Parathyroid adenoma (tissue), 2 donors: ENCODE measurements around the gene RDH5.

Experiments
- H2AFZ ChIP-seq: fragments of 300-600 bp; sonication (generic); one replicate; pipeline ENCODE4 v1.7.0; 2017; ENCODE audit warnings: antibody characterized with exemption, mild to moderate bottlenecking
- H3K27ac ChIP-seq: fragments of 300-600 bp; sonication (generic); one replicate; pipeline ENCODE4 v1.7.0; 2017
- H3K27me3 ChIP-seq: fragments of 300-600 bp; sonication (generic); one replicate; pipeline ENCODE4 v1.7.0; 2017; ENCODE audit warnings: low read length; ENCODE audit not compliant: control insufficient read depth, insufficient read depth
- H3K36me3 ChIP-seq: fragments of 300-600 bp; sonication (generic); one replicate; pipeline ENCODE4 v1.7.0; 2017; ENCODE audit warnings: low read length; ENCODE audit not compliant: control insufficient read depth, insufficient read depth
- H3K4me1 ChIP-seq: fragments of 300-600 bp; sonication (generic); one replicate; pipeline ENCODE4 v1.7.0; 2017; ENCODE audit warnings: control low read depth
- H3K4me2 ChIP-seq: fragments of 300-600 bp; sonication (generic); one replicate; pipeline ENCODE4 v1.7.0; 2017; ENCODE audit warnings: low read length
- H3K4me3 ChIP-seq: fragments of 300-600 bp; sonication (generic); one replicate; pipeline ENCODE4 v1.7.0; 2017; ENCODE audit warnings: low read depth, low read length
- H3K79me2 ChIP-seq: fragments of 300-600 bp; sonication (generic); one replicate; pipeline ENCODE4 v1.7.0; 2017; ENCODE audit warnings: control low read depth
- H3K9ac ChIP-seq: fragments of 300-600 bp; sonication (generic); one replicate; pipeline ENCODE4 v1.7.0; 2017; ENCODE audit warnings: mild to moderate bottlenecking
- H3K9me3 ChIP-seq: fragments of 300-600 bp; sonication (generic); one replicate; pipeline ENCODE4 v1.7.0; 2017; ENCODE audit warnings: low read length; ENCODE audit not compliant: control insufficient read depth
- TF ChIP-seq, protein P1 (sequence below): fragments of 300-600 bp; sonication (generic); IDR thresholded peaks from one replicate; pipeline ENCODE4 v1.7.0; 2017; ENCODE audit warnings: antibody characterized with exemption, mild to moderate bottlenecking
- donor health status: primary hyperparathyroidism.

Gene RDH5

DNA sequence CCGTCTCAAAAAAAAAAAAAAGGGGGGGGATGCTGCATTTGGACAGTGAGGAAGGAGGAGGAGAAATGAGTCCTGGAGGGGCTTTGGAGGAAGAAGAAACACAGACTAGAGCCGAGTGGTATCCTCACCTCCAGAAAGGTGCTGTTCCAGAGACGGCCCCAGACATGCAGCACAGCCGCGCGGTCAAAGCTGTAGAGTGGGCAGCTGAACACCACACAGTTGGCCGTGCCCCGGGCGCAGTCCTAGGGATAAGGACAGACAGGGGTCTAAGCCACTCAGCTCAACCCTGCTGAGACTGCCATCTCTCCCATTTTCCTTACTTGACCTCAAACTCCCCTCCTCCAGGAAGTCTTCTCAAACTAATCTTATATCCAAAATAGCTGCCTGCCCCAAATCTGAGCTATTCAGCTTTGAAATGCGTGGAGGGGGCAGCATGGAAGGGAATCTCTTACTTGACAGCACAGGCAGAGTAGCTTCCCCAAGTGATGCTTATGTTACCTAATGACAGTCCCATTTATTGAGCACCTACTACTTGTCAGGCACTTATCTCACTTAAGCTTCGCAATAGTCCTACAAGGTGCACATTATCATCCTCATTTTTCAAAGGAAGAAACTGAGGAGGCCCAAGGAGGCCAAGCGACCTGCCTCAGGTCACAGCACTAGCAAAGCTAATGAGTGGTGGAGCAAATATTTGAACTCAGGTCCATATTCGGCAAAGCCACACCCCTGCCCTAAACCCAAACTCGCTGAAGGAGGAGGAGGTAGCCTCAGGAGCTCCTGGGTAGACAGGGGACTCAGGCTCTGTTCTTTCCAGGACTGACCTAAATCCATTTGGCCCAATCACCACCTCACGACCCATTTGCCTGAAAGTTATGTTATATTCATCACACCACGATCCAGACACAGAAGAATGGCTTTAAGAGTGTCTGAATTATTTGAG is 31.2 kb upstream of the RDH5 start:
- Histone ChIP-seq H3K36me3 (no peaks in the 10 kb centered on the region), H3K9ac (no peak overlapping the region), H3K27me3 (no peaks in the 10 kb centered on the region), H3K9me3 (no peaks in the 10 kb centered on the region), H3K4me3 (no peak overlapping the region), H3K79me2 (no peaks in the 10 kb centered on the region), H3K27ac (no peak overlapping the region), H3K4me1 (no peaks in the 10 kb centered on the region), H3K4me2 (no peak overlapping the region), H2AFZ (peak overlapping the region; percentile 17)
- TF ChIP-seq, protein P1, sequence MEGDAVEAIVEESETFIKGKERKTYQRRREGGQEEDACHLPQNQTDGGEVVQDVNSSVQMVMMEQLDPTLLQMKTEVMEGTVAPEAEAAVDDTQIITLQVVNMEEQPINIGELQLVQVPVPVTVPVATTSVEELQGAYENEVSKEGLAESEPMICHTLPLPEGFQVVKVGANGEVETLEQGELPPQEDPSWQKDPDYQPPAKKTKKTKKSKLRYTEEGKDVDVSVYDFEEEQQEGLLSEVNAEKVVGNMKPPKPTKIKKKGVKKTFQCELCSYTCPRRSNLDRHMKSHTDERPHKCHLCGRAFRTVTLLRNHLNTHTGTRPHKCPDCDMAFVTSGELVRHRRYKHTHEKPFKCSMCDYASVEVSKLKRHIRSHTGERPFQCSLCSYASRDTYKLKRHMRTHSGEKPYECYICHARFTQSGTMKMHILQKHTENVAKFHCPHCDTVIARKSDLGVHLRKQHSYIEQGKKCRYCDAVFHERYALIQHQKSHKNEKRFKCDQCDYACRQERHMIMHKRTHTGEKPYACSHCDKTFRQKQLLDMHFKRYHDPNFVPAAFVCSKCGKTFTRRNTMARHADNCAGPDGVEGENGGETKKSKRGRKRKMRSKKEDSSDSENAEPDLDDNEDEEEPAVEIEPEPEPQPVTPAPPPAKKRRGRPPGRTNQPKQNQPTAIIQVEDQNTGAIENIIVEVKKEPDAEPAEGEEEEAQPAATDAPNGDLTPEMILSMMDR: no peak

DNA sequence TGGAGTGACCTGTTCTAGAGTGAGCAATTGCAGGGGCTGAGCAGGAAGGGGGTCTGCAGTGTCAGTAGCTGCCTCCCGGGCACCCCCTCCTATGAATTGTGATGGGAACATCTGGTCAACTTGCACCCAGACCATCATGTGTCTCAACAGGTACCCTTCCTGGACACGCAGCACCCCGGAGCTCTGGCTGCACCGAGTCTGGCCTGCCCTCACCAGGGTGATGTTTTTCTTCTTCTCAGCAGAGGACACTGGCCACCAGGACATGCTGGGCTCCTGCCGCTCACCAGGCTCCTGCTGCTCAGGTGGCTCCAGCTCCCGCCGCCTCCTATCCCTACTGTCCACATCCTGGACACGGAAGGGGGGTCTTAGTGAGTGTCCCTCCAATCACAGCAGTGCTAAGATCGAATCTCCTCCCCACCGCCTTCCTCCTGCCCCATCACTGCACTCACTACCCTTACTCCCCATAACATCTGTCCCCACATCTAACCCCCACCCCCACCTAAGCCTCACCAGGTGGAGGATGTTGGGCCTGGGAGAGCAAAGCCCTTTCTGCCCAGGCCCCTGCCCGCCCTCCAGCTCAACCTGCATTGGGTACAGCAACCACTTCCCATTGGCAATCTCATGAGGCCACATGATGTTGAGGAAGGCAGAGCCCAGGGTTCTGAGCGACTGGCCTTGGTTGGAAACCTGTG is 27.4 kb upstream of the RDH5 start:
- Histone ChIP-seq H3K27ac (no peak overlapping the region), H3K9ac (no peak overlapping the region), H3K4me1 (no peaks in the 10 kb centered on the region), H3K36me3 (no peaks in the 10 kb centered on the region), H3K4me3 (no peak overlapping the region), H3K9me3 (no peaks in the 10 kb centered on the region), H3K79me2 (no peaks in the 10 kb centered on the region), H2AFZ (no peak overlapping the region), H3K4me2 (no peak overlapping the region), H3K27me3 (no peaks in the 10 kb centered on the region)
- TF ChIP-seq, protein P1: no peak

DNA sequence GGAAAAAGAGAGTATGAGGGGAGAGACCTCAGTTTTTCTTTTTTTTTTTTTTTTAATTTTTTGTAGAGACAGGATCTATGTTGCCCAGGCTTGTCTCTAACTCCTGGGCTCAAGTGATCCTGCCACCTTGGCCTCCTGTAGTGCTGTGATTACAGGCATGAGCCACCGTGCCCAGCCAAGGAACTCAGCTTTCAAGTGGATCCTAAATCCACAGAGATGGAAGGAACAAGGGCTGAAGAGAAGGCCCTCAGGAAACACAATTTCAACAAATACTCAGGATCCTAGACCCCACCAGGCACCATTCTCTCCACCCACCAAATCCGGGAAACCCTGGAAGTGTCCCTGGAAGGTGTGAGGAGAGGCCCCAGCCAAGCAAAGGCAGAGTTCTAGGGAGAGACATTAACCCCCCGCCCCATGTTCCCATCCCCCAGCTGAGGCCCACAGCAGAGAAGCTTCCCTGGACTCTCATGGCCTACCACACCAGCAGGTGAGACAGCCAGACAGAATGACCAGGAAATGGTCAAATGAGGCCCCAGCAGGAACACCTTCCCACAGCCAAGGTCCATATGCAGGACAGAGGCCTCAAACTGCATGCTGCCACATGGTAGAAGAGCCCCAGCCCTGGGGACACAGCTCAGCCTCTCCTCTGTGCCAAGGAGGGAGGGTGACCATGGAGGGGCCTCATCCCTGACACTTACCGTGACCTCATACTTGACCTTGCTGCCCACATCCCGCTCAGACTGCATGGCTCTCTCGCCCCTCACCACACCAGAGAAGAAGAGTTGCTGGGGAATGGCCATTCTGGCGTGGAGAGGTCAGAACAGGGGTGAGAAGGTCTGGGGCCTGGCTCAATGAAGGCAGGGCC is 26.6 kb upstream of the RDH5 start:
- Histone ChIP-seq H3K4me1 (no peaks in the 10 kb centered on the region), H3K4me2 (no peak overlapping the region), H3K36me3 (no peaks in the 10 kb centered on the region), H3K79me2 (no peaks in the 10 kb centered on the region), H3K27ac (no peak overlapping the region), H3K9me3 (no peaks in the 10 kb centered on the region), H3K4me3 (no peak overlapping the region), H3K9ac (no peak overlapping the region), H2AFZ (no peak overlapping the region), H3K27me3 (no peaks in the 10 kb centered on the region)
- TF ChIP-seq, protein P1: no peak

DNA sequence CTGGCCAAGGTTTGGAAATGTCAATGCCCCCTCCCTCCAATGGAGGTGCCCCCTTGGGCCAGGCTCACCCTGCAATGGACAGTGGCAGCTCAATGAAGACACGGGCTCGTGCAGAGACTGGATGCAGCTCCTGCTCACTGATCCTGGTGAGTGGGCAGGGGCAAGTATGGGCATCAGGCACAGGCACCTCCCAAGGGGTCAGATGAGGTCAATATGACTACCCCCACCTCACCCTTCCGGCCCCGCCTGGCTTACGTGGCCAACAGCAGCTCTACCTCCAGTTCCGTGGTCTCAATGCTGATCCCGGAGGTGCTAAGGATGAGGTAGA is 26.0 kb upstream of the RDH5 start:
- TF ChIP-seq, protein P1: no peak
- Histone ChIP-seq H3K4me3 (no peak overlapping the region), H3K4me2 (no peak overlapping the region), H3K36me3 (no peaks in the 10 kb centered on the region), H3K79me2 (no peaks in the 10 kb centered on the region), H3K27ac (no peak overlapping the region), H3K9me3 (no peaks in the 10 kb centered on the region), H3K27me3 (no peaks in the 10 kb centered on the region), H3K9ac (no peak overlapping the region), H3K4me1 (no peaks in the 10 kb centered on the region), H2AFZ (no peak overlapping the region)
